Measurements from ENCODE around the gene PFKFB2. TPM values are rescaled to one million over a fixed set of nuclear protein-coding genes. Genes with fewer than 3 reads are reported as not detected.

The PFKFB2 gene
- total RNA-seq, 2 experiments from 2014 or later: 3.1 to 3.5 TPM

DNA sequence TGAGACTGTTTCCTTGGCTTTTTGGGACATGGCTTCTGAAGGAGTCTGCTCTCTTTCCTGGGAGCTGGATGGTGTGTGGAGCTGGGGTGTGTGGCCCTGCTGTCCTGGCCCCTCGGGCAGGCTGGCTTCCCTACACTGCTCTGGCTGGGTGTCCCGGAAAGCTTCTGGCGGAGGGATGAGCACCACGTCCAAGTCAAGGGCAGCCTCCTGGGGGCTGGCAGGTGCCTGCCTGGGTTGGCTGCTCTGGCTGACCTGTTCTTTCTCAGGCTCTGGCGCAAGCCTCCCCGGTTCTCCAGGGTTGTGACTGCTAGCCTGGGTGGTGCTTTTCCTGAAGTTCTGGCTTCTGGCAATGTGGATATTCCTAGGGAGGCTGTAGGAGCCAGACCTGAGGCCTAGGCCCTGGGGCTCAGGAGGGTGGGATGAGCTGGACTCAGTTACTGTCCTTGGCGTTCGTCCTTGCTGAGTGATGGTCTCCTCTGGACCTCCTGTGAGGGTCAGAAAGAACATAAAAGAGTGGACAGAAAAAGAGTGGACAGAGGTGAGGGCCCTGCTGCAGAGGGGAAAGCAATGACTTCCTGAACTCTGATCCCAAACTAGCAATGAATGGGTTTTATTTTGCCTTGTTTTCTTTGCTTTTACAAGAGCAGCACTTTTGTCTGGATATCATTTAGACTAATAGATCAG lies 29.9 kb upstream of the PFKFB2 start:
- ChIA-PET CTCF (interaction anchor here (0.7 to 1.5 kb wide), 4 partner anchors 17 to 83 kb away, joined by 3 to 8 read pairs (median 3); no protein-coding TSS in a partner anchor), POLR2A (no interaction called here)
- Mint-ChIP-seq H3K4me1 (peaks cover 5% of the 10 kb centered on the region), H3K36me3 (ENCODE audit: low read depth) (no peaks in the 10 kb centered on the region), H3K27ac (no peak overlapping the region), H3K9me3 (ENCODE audit: low read depth) (no peaks in the 10 kb centered on the region), H3K27me3 (peaks cover 12% of the 10 kb centered on the region), H3K4me3 (no peak overlapping the region)
- DNase-seq (no peak), ATAC-seq (no peak)
- intact Hi-C loops (cut with DNase I, micrococcal nuclease): no loop called here

DNA sequence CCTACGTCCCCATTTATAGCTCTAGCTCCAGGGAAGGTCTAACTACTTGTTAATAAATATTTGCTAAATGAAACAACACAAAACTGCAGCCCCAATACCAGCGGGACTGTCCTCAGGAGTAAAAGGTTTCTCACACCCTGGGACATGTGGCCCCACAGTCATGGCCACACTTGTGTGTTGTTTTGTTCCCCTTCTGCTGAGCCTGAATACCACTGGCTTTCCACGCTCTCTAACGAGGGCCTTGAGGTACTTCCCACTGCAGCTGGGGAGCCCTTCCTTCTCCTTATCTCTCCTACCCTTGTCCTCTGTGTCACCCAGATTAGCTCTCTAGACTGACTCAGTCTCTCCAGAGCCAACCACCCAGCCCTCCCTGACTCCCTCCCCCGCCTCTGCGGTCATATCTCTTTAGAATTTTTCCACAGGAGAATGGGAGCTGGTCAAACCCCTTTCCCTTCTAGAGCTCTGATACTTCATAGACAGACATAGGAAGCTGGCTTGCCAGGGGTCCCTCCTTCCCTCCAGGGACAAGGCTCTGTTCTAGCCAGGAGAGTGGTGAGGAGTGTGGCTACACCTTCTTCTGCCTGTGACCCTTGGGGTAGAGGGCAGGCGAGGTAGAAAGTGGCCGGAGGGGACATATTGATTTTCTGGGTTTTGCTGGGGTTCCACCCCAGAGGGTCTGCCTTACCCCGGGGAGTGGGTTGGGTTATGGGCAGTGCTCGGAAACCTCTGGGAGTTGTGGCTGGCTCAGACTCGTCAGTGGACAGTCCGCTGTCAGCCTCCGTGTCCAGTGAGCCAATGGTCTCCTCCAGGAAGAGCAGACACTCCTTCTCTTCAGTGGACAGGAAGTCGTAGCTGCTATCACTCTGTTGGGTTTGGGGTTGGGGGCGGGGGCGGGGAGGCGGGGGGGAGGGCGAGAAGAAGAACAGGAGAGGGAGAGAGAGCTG lies 28.6 kb upstream of the PFKFB2 start:
- Mint-ChIP-seq H3K27ac (no peak overlapping the region), H3K9me3 (ENCODE audit: low read depth) (no peaks in the 10 kb centered on the region), H3K36me3 (ENCODE audit: low read depth) (no peaks in the 10 kb centered on the region), H3K27me3 (peaks cover 12% of the 10 kb centered on the region), H3K4me3 (no peak overlapping the region), H3K4me1 (peaks cover 5% of the 10 kb centered on the region)
- ATAC-seq (peak; percentile 64), DNase-seq (peak; percentile 35)
- intact Hi-C loops (cut with DNase I, micrococcal nuclease): no loop called here
- ChIA-PET POLR2A (no interaction called here), CTCF (interaction anchor here (0.6 to 1.1 kb wide), 6 partner anchors 12 to 475 kb away, joined by 3 to 4 read pairs (median 3); no protein-coding TSS in a partner anchor)

DNA sequence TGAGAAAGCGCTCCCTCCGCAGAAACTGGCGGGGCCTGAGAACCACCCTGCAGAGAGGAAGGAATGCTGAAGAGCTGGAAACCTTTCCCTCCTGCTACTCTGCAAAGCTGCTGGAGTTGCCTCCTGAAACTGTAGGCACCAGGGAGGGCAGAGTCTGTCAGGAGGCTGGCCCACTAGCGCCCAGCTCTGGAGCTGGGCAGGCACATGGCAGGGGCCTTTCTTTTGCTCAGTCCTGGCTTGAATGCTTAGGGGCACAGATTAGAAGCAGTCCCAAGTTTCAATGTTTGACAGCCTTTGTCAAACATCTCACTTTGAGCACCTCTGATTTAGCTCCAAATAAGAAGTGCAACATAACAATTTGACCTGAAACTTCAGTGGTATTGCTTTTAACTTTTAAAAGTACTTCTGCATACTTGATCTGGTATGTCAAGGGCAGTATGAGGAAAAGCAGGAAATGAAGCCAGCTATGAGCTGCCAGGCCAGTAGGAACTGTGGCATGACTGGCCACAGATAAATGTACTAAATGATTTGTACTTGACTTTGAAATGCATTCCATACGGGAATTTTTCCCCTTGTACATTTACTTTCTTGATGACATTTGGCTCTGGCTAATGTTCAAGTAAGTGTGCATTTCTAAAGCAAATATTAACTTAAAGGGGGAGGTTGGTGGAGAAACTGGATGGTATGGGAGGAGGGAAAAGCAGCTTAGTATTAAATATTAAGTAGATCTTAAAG lies 27.8 kb upstream of the PFKFB2 start:
- no peaks in the 10 kb centered on the region for H3K9me3 Mint-ChIP-seq (ENCODE audit: low read depth)

DNA sequence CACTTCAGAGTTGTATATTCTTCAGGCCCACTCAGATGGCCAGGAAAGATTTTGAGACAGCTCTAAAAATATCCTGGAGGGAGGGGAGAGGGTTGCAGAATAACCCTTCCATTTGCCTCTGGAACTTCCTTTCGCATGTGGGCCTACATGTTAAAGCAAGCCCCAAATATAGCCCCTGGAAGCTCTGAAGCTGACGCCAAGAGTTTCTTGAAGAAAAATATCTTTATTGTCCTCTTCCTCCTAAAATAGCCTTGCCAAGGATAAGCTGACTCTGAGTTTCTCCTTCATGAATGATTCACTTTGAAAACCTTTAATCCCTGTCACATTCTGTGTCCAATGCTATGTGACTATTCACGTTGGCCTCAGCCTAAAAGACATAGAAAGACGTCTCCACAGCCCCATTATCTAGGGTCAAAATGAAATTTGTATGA lies 27.0 kb upstream of the PFKFB2 start:
- CTCF ChIA-PET: interaction anchor here (0.6 kb wide), 1 partner anchor 1627 kb away, joined by 3 read pairs; no protein-coding TSS in a partner anchor
- ATAC-seq: no peak
- Mint-ChIP-seq H3K36me3 (ENCODE audit: low read depth) (no peaks in the 10 kb centered on the region), H3K9me3 (ENCODE audit: low read depth) (no peaks in the 10 kb centered on the region), H3K27me3 (peaks cover 15% of the 10 kb centered on the region), H3K4me1 (peaks cover 4% of the 10 kb centered on the region), H3K27ac (no peak overlapping the region), H3K4me3 (no peak overlapping the region)
- DNase-seq: no peak
- intact Hi-C loops (cut with DNase I, micrococcal nuclease): no loop called here
- POLR2A ChIA-PET: no interaction called here

More for the DNA sequence above, 27.8 kb upstream of the PFKFB2 start:
- H3K36me3 Mint-ChIP-seq (ENCODE audit: low read depth): no peaks in the 10 kb centered on the region
- intact Hi-C loops (cut with DNase I, micrococcal nuclease): no loop called here
- POLR2A ChIA-PET: no interaction called here
- no peak for DNase-seq
- H3K27me3 Mint-ChIP-seq: peaks cover 13% of the 10 kb centered on the region
- peaks cover 5% of the 10 kb centered on the region for H3K4me1 Mint-ChIP-seq
- no peak for ATAC-seq
- no peak overlapping the region for H3K27ac Mint-ChIP-seq
- no peak overlapping the region for H3K4me3 Mint-ChIP-seq
- CTCF ChIA-PET: interaction anchor here (0.8 to 1.1 kb wide), 3 partner anchors 13 to 362 kb away, joined by 3 to 4 read pairs (median 3); no protein-coding TSS in a partner anchor

DNA sequence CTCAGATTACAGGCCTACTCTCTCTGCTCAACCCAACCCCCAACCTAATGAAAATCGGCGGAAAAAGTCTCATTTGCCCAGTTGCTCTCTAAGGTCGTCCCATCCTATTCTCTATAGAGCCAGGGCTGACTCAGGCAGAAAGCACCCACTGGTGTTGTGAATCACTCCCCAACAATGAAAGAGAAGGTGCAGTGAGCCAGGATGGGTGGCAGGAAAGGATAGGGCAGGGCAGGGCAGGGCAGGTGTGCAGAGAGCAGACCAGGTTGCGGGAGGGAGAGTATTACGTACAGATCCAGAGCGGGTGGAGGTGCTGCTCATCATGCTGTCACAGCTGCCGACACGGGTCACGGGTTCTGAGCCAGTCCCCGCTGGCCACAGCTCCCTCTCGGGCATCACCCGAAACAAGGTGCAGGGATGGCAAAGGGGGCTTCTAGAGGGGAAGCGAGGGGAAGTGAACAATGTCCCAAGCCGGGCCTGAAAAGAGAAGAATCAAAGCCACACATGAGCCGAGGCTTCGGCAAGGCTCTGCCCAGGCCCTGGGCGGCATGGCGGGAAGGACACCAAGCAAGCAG lies 25.8 kb upstream of the PFKFB2 start:
- intact Hi-C loops (cut with DNase I, micrococcal nuclease): no loop called here
- ChIA-PET CTCF (no interaction called here), POLR2A (no interaction called here)

DNA sequence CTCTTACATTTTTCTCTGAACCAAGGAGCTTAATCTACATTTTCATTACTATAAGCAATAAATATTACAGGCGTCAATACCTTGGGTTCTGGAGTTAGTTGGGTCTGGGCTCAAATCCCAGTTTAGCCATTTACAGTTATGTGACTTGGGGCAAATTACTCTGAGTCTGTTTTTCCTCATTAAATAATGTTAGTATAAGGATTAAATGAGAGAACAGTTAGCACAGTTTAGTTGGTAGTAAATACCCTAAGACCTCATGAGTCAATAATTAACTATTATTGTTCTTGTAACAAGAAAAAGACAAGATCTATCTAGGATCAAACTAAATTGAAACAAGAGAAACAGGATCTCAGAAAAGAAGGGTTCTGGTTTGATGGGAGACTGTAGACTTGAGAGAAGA lies 25.2 kb upstream of the PFKFB2 start:
- Mint-ChIP-seq H3K36me3 (ENCODE audit: low read depth) (no peaks in the 10 kb centered on the region), H3K27me3 (peaks cover 20% of the 10 kb centered on the region), H3K4me3 (no peak overlapping the region), H3K4me1 (peaks cover 4% of the 10 kb centered on the region), H3K27ac (no peak overlapping the region), H3K9me3 (ENCODE audit: low read depth) (no peaks in the 10 kb centered on the region)
- CTCF ChIA-PET: interaction anchor here (0.6 kb wide), 1 partner anchor 101 kb away, joined by 3 read pairs; no protein-coding TSS in a partner anchor
- DNase-seq (no peak), ATAC-seq (no peak)
- intact Hi-C loops (cut with DNase I, micrococcal nuclease): no loop called here
- POLR2A ChIA-PET: no interaction called here

More for the DNA sequence above, 25.8 kb upstream of the PFKFB2 start:
- Mint-ChIP-seq H3K4me1 (peaks cover 4% of the 10 kb centered on the region), H3K27me3 (peaks cover 19% of the 10 kb centered on the region), H3K4me3 (no peak overlapping the region), H3K27ac (no peak overlapping the region), H3K36me3 (ENCODE audit: low read depth) (no peaks in the 10 kb centered on the region), H3K9me3 (ENCODE audit: low read depth) (no peaks in the 10 kb centered on the region)
- ATAC-seq (no peak), DNase-seq (no peak)

DNA sequence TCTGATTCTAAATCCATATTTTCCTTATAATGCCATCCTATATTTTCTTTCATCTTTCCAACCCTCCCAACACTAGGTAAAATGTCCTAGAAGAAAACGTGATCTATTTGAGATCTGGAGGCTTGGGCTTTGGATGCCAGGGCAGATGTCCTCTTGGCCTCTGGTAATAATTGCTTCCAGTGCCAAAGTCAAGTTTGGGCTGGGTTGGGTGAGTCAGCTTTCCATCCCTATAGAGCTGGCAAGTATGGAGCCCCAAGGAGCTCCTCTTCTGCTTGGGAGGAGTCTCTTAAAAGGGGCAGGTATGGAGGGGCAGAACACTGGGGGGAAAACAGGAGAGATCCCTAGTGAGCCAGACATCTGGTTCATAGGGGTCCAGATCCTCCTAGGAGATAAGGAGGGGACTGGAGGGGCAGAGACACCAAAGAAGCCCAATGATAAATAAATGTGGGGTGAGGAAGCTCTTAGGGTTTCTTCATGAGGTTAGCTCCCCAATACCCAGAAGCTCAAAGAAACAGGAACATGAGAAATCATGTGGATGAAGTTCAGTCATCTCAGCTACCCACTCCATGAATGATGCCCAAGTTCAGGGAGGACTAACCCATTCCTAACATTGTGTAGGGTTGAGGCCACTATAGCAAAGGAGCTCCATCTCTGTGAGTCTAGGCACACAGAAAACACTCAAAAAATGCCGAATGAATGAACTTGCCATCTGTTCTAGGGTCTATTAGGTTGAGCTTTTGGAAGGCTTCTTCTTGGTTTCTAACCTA lies 24.0 kb upstream of the PFKFB2 start:
- ChIA-PET CTCF (interaction anchor here (0.6 to 2.6 kb wide), 4 partner anchors 10 to 374 kb away, joined by 3 to 10 read pairs (median 3); no protein-coding TSS in a partner anchor), POLR2A (interaction anchor here (0.6 kb wide), 1 partner anchor 9 kb away, joined by 3 read pairs; no protein-coding TSS in a partner anchor)
- Mint-ChIP-seq H3K27ac (no peak overlapping the region), H3K4me3 (no peak overlapping the region), H3K36me3 (ENCODE audit: low read depth) (no peaks in the 10 kb centered on the region), H3K4me1 (peaks cover 4% of the 10 kb centered on the region), H3K9me3 (ENCODE audit: low read depth) (no peaks in the 10 kb centered on the region), H3K27me3 (peaks cover 22% of the 10 kb centered on the region)
- ATAC-seq (no peak), DNase-seq (no peak)
- intact Hi-C loops (cut with DNase I, micrococcal nuclease): no loop called here

DNA sequence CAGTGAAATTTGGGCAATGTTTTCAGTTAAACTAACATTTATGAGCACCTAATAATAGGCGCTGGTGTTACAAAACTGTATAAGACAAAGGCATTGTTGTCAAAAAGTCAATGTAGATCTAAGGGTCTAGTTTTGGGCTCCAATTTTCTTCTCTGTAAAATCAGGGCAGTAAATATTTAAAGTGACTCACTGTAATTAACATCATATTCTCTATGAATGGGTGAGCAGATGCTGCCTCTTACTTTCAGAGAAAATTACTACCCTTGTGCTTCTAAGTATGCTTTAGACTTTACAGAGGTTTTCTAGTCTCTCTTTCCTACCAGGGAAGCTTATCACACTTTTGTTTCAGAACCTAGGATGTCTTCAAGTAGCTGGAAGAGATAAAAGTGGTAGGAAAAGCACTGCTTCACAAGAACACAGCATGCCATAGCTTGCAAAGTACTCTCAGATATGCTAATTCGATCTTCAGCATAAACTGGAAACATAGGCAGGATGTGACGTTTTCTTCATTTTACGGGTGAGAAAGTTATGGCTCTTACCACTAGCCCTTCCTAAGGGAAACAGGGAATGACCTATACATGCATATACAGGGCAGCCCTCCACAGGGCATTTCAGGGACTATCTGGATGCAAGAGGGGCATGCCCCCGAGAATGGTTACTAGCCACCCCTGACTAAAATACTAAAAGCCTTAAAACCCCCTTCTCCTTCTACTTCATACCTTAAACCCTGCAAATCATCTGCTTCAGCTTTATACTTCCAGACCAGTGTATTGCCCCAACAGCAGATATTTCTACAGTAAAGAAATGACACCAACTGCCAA lies 23.2 kb upstream of the PFKFB2 start:
- no peaks in the 10 kb centered on the region for H3K36me3 Mint-ChIP-seq (ENCODE audit: low read depth)
- ATAC-seq (no peak), DNase-seq (no peak)
- H3K9me3 Mint-ChIP-seq (ENCODE audit: low read depth): no peaks in the 10 kb centered on the region
- no peaks in the 10 kb centered on the region for H3K4me1 Mint-ChIP-seq
- intact Hi-C loops (cut with DNase I, micrococcal nuclease): no loop called here
- POLR2A ChIA-PET: interaction anchor here (0.6 kb wide), 1 partner anchor 8 kb away, joined by 3 read pairs; no protein-coding TSS in a partner anchor
- no peak overlapping the region for H3K27ac Mint-ChIP-seq
- CTCF ChIA-PET: interaction anchor here (0.6 to 2.6 kb wide), 8 partner anchors 8 to 932 kb away, joined by 3 to 10 read pairs (median 3); no protein-coding TSS in a partner anchor
- peaks cover 23% of the 10 kb centered on the region for H3K27me3 Mint-ChIP-seq
- no peak overlapping the region for H3K4me3 Mint-ChIP-seq

DNA sequence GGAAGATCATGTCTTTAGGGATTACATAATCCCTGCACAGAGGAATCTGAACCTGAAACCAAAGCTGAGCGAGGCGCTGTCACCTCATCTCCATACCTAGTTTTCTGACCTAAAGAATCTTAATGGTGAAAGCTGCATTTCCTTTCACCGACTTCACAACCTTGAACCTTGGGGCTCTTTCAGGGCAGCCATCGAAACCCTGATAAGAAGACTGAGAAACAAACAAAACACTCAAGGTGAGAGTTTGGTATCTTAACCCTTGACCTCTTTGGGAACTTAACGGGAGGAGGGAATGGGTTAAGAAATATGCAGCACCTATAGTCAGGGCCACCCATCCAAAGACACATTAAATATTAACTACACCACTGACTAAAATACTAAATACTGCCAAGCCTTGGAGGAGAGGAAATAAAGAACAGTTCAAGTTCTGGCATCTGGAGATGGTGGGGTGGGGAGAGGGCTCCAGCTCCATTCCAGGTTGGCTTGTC lies 22.5 kb upstream of the PFKFB2 start:
- H3K27me3 Mint-ChIP-seq: peaks cover 23% of the 10 kb centered on the region
- H3K4me3 Mint-ChIP-seq: no peak overlapping the region
- CTCF ChIA-PET: interaction anchor here (0.6 to 2.6 kb wide), 5 partner anchors 9 to 931 kb away, joined by 3 to 10 read pairs (median 4); no protein-coding TSS in a partner anchor
- no peaks in the 10 kb centered on the region for H3K9me3 Mint-ChIP-seq (ENCODE audit: low read depth)
- no peak overlapping the region for H3K27ac Mint-ChIP-seq
- DNase-seq: no peak
- no peaks in the 10 kb centered on the region for H3K36me3 Mint-ChIP-seq (ENCODE audit: low read depth)
- intact Hi-C loops (cut with DNase I, micrococcal nuclease): no loop called here
- H3K4me1 Mint-ChIP-seq: no peaks in the 10 kb centered on the region
- POLR2A ChIA-PET: no interaction called here
- ATAC-seq: no peak
